SK-N-SH treated with all-trans-retinoic acid at 6 μM for 48 hours (cell line): ENCODE data around the gene PON3.

ENCODE experiments used
- ARNTL ChIP-seq: fragments of 450-650 bp; formaldehyde crosslinking; IDR thresholded peaks from 2 replicates; pipeline ENCODE4 v1.5.0; 2020; ENCODE audit warnings: low read depth, mild to moderate bottlenecking, moderate library complexity, borderline replicate concordance
- BACH2 ChIP-seq: fragments of 250-450 bp; sonication (Bioruptor Pico); IDR thresholded peaks from 2 replicates; pipeline ENCODE4 v1.9.0; 2021; ENCODE audit warnings: mild to moderate bottlenecking, borderline replicate concordance
- CSDC2 ChIP-seq: fragments of 250-450 bp; sonication (Bioruptor Pico); IDR thresholded peaks from 2 replicates; pipeline ENCODE4 v1.5.0; 2020; ENCODE audit warnings: mild to moderate bottlenecking, moderate library complexity
- PATZ1 ChIP-seq: fragments of 250-450 bp; sonication (Bioruptor Pico); IDR thresholded peaks from 2 replicates; pipeline ENCODE4 v1.8.0; 2020; ENCODE audit warnings: mild to moderate bottlenecking, moderate library complexity, borderline replicate concordance
- RARB ChIP-seq: fragments of 250-450 bp; sonication (Bioruptor Pico); IDR thresholded peaks from 2 replicates; pipeline ENCODE4 v1.8.0; 2021; ENCODE audit warnings: mild to moderate bottlenecking, moderate library complexity
- SNAI2 ChIP-seq: fragments of 250-450 bp; sonication (Bioruptor Pico); IDR thresholded peaks from 2 replicates; pipeline ENCODE4 v1.5.0; 2020; ENCODE audit warnings: mild to moderate bottlenecking, moderate library complexity
- ZFP30 ChIP-seq: fragments of 450-650 bp; formaldehyde crosslinking; IDR thresholded peaks from 2 replicates; pipeline ENCODE4 v1.5.0; 2022; ENCODE audit warnings: mild to moderate bottlenecking, moderate library complexity
- ZNF565 ChIP-seq: fragments of 450-650 bp; formaldehyde crosslinking; conservative IDR thresholded peaks from 2 replicates; pipeline ENCODE4 v1.5.0; 2020; ENCODE audit warnings: low read depth, mild to moderate bottlenecking, moderate library complexity
- TF ChIP-seq, protein P1 (sequence below): fragments of 250-450 bp; sonication (Bioruptor Pico); IDR thresholded peaks from 2 replicates; pipeline ENCODE4 v1.5.1; 2020; ENCODE audit warnings: low read depth, mild to moderate bottlenecking, moderate library complexity
- TF ChIP-seq, protein P2 (sequence below): fragments of 250-450 bp; sonication (Bioruptor Pico); IDR thresholded peaks from 2 replicates; pipeline ENCODE4 v1.5.0; 2020; ENCODE audit warnings: mild to moderate bottlenecking, moderate library complexity

DNA sequence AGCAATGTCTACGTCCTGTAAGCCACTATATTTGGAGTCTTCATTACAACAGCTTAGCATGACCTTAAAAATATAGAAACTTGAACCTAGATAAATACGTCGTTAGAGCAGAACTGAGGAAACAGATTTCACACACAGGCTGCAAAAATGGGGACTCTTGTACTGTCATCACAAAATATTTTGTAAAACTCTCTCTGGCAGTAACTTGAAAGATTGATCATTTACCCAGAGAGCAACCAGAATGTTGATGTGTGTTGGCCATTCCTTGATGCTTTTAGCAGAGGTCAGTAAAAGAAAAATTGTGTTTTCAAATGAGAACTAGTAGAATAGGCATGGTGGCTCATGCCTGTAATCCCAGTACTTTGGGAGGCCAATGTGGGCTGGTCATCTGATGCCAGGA, 57.3 kb downstream of the PON3 start:
- TF ChIP-seq, protein P1, sequence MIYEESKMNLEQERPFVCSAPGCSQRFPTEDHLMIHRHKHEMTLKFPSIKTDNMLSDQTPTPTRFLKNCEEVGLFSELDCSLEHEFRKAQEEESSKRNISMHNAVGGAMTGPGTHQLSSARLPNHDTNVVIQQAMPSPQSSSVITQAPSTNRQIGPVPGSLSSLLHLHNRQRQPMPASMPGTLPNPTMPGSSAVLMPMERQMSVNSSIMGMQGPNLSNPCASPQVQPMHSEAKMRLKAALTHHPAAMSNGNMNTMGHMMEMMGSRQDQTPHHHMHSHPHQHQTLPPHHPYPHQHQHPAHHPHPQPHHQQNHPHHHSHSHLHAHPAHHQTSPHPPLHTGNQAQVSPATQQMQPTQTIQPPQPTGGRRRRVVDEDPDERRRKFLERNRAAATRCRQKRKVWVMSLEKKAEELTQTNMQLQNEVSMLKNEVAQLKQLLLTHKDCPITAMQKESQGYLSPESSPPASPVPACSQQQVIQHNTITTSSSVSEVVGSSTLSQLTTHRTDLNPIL, result no peak
- TF ChIP-seq ZNF565 (CRISPR knock-in tag) (no peak), RARB (no peak), SNAI2 (CRISPR knock-in tag) (no peak), ZFP30 (CRISPR knock-in tag) (no peak), CSDC2 (CRISPR knock-in tag) (no peak), BACH2 (CRISPR knock-in tag) (no peak), PATZ1 (CRISPR knock-in tag) (no peak), ARNTL (CRISPR knock-in tag) (no peak)
- TF ChIP-seq, protein P2, sequence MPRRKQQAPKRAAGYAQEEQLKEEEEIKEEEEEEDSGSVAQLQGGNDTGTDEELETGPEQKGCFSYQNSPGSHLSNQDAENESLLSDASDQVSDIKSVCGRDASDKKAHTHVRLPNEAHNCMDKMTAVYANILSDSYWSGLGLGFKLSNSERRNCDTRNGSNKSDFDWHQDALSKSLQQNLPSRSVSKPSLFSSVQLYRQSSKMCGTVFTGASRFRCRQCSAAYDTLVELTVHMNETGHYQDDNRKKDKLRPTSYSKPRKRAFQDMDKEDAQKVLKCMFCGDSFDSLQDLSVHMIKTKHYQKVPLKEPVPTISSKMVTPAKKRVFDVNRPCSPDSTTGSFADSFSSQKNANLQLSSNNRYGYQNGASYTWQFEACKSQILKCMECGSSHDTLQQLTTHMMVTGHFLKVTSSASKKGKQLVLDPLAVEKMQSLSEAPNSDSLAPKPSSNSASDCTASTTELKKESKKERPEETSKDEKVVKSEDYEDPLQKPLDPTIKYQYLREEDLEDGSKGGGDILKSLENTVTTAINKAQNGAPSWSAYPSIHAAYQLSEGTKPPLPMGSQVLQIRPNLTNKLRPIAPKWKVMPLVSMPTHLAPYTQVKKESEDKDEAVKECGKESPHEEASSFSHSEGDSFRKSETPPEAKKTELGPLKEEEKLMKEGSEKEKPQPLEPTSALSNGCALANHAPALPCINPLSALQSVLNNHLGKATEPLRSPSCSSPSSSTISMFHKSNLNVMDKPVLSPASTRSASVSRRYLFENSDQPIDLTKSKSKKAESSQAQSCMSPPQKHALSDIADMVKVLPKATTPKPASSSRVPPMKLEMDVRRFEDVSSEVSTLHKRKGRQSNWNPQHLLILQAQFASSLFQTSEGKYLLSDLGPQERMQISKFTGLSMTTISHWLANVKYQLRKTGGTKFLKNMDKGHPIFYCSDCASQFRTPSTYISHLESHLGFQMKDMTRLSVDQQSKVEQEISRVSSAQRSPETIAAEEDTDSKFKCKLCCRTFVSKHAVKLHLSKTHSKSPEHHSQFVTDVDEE, result no peak
